SK-N-SH (cell line): ENCODE results near the gene PSMD13.

Experiments
- CHD2 ChIP-seq: fragments of 150-350 bp; IDR thresholded peaks from 2 replicates; pipeline ENCODE4 v1.6.1; 2018; ENCODE audit warnings: low read length; ENCODE audit not compliant: partially characterized antibody
- CTCF ChIP-seq: fragments of 200-600 bp; sonication (generic); IDR thresholded peaks from 2 replicates; pipeline ENCODE4 v1.6.1; 2017; ENCODE audit warnings: antibody characterized with exemption, mild to moderate bottlenecking, moderate library complexity
- ELF1 ChIP-seq: IDR thresholded peaks from 2 replicates; pipeline ENCODE4 v1.4.0; 2012
- EP300 ChIP-seq, 2 experiments: IDR thresholded peaks; 2 replicates each; pipeline versions ENCODE4 v1.4.0 to v1.6.1; 2012; ENCODE audit warnings: borderline replicate concordance in 1 of 2, low read depth in 1 of 2, low read length in 1 of 2
- EZH2phosphoT487 ChIP-seq: fragments of 200-600 bp; sonication (generic); IDR thresholded peaks from 2 replicates; pipeline ENCODE4 v1.6.1; 2017; ENCODE audit warnings: low read depth, mixed run types, mild to moderate bottlenecking, antibody characterized with exemption, moderate library complexity, borderline replicate concordance
- POLR2AphosphoS5 ChIP-seq: IDR thresholded peaks from 2 replicates; pipeline ENCODE4 v1.6.1; 2012; ENCODE audit warnings: low read depth, low read length
- REST ChIP-seq: IDR thresholded peaks from 2 replicates; pipeline ENCODE4 v1.6.1; 2012; ENCODE audit warnings: mild to moderate bottlenecking, low read depth, low read length, moderate library complexity
- RXRA ChIP-seq: IDR thresholded peaks from 2 replicates; pipeline ENCODE4 v1.4.0; 2012; ENCODE audit warnings: low read depth, mild to moderate bottlenecking, borderline replicate concordance
- SMC3 ChIP-seq: IDR thresholded peaks from 2 replicates; pipeline ENCODE4 v1.6.1; 2012; ENCODE audit warnings: low read depth, low read length, improper control_type of control experiment
- TAF1 ChIP-seq: IDR thresholded peaks from 2 replicates; pipeline ENCODE4 v1.6.1; 2012; ENCODE audit warnings: low read depth, mild to moderate bottlenecking, low read length, moderate library complexity, borderline replicate concordance
- USF1 ChIP-seq: IDR thresholded peaks from 2 replicates; pipeline ENCODE4 v1.4.0; 2012; ENCODE audit warnings: low read depth, borderline replicate concordance
- YY1 ChIP-seq: IDR thresholded peaks from 2 replicates; pipeline ENCODE4 v1.4.0; 2012; ENCODE audit warnings: low read depth, mild to moderate bottlenecking

GRCh38 chr11:208917-209260, 27.9 kb upstream of the PSMD13 start:
- TF ChIP-seq CHD2 (no peak), CTCF (no peak), REST (no peak), SMC3 (no peak), RXRA (no peak), EZH2phosphoT487 (no peak), USF1 (no peak), EP300 (IDR thresholded peaks at IDR 0.05; ENCODE audit: borderline replicate concordance in 1 of 2, low read depth in 1 of 2, low read length in 1 of 2) (no peak), POLR2AphosphoS5 (no peak), ELF1 (no peak), TAF1 (no peak), YY1 (no peak)
